ENCODE data around the gene LAD1.

LAD1 gene

DNA sequence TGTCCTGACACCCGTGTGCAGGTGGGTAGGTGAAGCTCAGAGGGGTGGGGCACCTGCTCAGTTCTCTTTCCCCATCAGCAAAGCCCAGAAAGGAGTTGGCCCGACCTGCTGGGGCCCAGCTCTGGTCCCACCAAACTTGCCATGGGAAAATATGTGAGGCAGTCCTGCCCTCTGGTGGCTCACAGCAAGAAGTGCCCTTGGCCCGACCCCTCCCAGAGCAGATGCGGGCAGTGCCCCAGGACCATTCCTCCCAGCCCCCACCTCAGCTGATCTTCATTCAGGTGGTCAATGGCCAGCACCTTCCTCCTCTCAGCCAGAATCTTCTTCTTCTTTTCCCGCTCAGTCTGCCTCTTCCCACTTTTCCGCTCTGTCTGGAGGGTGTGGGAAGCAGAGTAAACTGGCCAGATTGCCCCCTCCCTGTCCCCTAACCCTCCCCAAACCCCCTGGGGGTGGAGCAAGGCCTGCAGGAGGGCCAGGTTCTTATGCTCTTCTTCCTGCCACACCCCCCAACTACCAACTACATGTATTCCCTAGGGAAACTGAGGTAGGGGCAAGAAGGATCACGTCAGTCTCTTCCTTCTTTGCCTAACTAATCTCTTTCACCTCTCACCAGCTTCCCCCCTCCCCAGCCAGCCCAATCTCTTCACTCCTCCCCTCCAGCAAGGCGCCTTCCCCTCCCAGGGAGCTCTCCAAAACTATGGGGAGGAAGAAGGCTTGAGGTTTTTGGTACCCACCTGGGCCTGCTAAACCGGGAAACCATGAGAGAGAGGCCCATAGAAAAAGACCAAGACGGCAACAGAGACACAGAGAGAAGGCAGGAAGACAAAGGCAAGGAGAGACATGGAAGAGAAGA is 37.2 kb downstream of the LAD1 start:
- no peak for DNase-seq

DNA sequence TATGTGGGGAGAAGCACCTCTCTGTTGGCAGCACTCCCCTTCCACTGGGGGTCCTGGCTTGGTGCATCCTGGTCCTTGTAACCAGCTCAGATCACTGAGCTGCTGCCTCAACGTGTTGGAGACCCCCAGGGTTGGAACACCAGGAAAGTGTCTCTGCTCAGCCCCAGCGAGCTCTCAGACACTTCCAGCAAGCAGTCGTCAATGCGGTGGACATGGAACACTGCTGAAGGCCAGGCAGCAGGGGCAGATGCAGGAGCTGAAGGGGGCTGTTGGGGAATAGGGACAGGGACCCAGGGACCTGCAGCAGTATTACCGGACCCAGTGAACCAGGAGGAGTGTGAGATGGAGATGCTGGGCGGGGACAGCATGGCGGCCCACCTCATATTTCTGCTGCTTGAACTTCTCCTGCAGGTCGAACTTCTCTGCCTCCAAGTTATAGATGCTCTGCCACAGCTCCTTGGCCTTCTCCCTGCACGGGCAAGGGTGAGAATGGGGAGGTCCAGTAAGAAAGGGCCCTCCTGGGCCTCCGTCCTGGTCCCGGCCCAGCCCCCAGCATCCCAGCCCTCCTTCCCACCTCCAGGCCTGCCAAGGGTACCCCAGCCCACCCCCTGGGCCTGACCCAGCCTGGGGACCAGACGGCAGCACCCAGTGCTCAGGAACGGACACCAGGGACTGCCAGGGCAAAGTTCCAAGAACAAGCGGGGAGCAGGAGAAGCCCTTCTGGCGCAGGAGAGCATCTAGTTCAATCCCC is 38.0 kb downstream of the LAD1 start:
- no peak for DNase-seq

DNA sequence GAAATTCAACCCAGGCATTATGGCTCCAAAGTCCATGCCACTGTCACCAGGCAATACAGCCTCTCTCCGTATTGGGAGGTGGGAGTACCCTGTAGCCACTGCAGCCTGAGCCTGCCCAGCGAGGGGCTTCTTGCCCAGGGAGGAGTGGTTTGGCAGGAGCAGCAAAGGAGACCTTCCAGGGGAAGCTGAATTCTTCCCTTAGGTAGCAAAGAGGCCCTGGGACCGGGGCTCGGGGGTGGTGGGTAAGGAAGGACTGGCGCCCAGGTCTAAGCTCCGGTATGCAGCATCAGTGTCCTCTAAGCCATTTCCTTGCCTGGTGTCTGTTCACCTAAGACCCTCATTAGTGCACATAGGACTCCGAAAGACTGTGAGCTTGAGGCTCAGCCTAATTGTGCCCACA is 38.6 kb downstream of the LAD1 start:
- no peak for DNase-seq

DNA sequence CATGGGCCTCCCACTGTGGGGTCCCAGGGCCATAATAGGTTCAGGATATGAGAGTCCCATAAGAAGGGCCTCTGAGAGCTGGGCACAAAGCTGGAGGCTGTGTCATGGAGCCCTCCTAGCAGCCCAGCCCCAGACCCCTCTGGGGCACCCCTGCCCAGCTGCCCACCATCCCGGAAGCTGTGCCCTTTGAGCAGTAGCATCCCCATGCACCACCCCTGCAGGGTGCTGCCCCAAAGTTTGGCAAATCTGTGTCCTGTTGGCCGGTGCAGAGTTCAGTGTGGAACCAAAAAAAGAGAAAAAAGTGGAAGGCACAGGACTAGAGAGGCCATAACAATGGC is 39.3 kb downstream of the LAD1 start:
- DNase-seq = no peak

DNA sequence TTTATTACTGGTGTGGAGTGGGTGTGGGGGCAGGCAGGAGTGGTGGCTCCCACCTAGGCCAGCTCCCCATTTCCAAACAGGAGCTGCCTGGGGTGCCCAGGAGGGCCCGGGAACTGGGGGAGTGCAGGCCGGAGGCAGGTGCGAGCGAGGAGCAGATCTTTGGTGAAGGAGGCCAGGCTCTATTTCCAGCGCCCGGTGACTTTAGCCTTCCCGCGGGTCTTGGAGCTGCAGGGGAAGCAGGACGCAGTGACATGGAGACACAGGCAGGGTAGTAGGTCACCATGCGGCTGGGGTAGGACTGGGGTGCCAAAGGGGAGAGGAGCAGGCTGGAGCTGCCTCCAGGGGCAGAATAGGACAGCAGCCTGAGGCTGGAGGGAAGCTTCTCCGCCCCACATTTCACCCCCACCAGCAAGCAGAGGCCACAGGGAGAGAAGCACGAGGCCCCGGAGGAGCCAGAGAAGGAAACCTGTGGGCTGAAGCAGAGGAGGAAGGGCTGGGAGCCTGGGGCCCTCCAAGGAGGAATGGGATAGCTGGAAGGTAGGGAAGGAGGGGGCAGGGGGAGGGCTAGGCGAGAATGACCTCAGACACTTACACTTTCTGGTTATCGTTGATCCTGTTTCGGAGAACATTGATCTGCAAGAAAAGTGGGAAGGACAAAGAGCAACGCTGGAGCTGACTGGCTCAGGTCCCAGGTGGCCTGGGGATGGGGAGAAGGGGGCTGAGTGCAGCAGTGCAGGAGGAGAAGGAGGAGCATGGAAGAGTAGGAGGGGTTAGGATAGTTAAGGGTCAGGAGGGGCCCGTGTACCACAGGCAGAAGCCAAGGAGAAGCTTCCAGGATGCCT is 39.9 kb downstream of the LAD1 start:
- no peak for DNase-seq

DNA sequence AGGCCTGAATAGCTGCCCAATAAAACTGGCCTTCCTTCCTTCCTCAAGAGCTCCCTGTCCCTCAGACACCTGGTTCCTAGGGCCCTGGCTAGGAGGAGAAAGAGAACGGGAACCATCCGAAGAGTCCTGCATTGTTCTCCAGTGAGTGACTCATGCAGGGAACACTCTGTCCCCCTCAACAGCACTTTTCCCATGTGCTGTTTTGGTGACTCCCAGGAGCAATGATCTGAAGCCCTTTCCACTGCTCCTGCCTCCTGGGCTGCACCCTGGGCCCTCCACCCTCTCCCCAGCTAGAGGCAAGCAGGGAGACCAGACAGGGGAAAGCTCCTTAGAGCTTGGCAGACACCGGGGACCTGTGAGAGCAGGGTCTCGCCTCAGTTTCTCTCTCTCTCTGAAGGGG is 40.5 kb downstream of the LAD1 start:
- DNase-seq = no peak

DNA sequence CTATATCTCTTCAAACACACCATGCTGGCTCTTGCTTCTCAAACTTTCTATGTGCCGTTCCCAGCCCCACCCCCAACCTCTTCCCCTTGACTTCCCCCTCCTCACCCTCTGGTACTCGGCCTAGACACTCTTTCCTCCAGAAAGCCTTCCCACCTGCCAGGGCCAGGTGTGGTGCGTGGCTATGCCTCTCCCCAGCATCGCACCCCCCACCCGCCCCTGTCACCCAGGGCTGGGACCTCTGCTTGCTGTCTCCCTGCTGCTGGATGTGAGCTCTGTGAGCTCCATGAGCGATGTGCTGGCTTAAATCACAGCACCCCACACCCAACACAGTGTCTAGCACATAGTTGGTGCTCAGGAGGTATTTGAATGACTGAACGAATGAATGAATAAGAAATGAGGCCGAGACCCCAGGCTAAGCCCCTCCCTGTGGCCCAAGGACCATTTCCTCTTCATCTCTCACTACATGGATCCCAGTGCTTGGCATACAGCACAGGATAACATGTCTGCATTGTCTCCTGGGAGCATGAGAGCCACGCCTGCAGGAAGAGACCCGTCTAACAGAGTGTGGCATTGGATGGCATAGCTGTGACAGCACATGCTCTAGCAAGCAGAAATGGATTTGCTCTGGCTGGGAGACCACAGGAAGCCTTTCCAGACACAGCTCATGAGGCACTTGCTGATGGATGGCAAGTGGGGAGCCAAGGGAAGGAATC is 41.3 kb downstream of the LAD1 start:
- no peak for DNase-seq

DNA sequence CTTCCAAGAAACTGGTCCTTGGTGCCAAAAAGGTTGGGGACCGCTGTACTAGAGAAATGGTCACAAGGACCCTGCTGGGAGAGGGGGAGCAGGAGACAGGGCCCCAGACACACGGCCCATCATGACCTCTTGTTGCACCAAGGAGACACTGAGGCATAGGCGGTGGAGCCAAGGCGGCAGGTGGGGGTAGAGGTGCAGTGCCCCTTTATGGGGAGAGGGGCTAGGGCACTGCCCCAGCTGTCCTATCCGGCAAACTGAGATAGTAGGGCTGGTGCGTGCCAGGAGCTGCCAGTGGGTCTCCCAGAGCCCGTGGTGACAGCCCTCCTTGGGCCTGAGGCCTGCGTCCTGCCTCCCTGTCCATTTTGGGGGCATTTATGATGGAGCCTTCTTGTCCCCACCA is 41.9 kb downstream of the LAD1 start:
- DNase-seq = no peak

DNA sequence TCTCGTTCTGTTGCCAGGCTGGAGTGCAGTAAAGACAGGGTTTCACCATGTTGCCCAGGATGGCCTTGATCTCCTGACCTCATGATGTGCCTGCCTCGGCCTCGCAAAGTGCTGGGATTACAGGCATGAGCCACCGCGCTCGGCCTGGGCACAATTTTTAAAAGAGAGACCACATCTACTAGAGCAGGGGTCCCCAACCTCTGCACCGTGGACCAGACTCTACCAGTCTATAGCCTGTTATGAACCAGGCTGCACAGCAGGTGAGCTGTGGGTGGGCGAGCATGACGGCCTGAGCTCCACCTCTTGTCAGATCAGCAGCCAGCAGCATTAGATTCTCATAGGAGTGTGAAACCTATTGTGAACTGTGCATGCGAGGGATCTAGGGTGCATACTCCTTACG is 42.4 kb downstream of the LAD1 start:
- DNase-seq = no peak

DNA sequence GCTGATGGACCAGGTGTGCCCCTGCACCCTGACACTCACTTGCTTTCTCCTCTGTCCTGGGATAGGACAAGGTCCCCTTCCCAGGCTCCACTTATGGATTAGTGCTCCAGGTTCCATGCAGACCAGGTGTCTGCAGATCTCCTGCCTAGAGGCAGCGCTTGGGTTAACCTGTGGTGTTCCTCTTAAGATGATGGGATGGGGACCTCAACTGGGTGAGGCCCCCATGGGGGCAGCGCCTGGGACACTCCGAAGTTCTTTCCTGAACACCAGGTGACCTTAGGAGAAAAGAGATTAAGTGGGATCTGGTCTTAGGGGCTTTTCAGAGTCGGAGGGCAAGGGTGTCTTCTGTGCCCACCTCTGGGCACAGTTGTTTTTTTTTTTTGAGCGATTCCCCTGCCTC is 42.9 kb downstream of the LAD1 start:
- no peak for DNase-seq

DNA sequence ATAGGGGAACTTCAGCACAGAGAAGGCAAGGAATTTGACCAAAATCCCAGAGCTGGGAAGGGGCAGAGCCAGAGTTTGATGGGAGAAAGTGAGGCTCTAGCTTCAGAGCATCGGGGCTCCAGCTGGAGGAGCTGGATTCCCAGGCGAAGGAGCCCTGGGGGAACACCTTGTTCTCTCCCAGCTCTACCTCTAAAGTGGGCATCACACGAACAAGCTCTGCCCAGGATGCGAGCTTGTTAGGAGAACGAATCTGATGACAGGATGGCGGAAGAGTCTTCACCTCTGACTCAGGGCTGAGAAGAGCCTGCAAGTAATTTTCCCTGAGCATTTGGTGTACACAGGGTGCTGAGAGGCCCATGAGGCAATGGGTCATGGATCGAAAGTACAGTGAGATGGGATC is 43.7 kb downstream of the LAD1 start:
- DNase-seq = no peak

DNA sequence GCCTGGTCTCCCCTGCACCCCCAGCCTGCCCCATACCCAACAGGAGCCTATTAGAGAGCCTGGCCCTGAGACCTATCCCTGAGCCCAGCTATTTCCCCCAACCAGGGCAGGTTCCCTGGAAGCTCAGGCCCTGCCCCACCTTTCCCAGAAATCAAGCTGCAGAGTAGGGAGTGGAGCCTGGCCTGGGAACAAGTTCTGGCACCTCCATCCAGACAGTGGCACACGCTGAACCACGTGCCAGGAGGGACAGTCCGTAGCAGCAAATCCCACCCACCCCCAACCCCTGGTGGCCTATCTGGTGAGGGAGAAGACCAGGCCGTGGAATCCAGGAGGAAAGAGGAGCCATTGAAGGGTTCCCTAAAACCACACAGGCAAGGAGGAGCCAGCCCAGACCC is 44.2 kb downstream of the LAD1 start:
- no peak for DNase-seq

DNA sequence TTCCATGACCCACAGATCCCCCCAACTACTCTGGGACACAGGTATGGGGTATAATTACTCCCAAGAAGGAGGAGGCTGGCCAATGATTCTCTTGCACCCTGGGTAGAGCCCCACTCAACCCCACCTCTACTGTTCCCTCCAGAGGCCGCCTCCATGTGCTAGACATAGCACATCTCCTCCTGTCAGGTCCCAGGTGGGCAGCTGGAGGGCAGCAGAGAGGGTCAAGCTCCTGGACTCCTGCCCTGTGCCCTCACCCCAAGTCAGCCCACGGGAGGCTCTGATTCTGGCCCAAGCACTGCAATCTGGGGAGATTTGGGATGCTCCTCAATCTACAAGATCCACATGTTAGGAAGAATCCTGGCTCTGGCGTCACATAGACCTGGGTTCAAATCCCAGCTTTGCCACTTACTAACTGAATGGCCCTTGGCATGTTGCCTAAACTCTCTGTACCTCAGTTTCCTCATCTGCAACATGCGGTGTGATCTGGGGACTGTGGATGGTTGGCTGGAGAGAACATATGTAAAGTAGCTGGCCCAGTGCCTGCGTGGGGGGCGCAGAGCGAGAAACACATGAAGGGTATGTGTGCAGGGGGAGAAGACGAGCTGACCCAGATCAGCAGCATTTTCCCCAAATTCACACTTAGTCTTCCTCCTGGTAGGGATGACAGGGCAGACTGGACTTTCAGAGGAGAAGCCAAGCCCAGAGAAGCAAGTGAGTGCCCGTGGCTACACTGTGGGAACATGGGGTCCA is 44.8 kb downstream of the LAD1 start:
- no peak for DNase-seq

DNA sequence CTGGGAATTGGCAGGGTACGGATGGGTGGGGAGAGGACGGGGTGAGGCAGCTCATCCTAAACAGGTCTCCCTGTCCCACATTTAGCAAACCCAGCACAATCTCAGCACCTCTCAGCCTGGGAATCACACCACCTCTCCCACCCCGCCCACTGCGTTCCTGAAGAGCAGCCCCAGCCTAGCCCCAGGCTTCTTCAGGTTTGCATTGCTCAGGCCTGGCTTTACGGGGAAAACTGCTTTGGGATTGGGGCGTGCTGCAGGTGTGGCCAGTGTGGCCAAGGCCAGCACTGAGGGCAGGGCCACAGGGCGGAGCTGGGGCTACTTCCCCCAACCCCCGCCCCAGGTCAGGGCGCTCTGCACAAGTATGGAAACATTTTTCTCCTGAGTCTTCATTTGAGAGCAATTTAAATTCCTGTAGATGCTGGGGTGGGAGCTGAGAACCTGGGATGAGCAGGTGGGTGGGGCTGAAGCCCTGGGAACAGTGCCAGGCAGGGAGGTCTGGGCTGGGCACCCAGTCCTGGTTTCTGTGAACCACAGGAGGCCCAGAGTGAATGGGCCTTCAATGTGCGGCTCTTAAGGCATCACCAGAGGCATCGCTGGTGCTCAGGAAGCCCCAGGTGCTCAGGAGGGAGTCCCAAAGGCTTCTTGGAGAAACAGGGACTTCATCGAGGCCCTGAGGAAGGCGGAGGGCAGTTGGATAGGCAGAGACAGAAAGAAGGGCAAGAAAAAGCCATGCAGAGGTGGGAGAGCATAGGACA is 45.8 kb downstream of the LAD1 start:
- no peak for DNase-seq

DNA sequence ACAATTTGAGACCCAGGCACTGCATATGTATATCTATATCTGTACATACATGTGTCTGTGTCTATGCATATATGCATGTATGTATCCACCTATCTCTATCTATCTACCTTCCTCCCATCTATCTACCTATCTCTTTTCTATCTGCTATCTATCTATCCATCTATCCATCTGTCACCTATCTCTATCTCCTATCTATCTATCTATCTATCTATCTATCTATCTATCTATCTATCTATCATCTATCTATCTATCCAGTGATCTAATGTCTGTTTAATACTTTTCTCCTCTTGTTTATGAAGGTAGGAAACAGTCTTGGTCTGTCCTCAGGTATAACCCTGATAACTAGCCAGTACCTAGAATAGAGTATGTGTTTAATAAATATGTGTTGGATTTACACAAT is 47.5 kb downstream of the LAD1 start:
- no peak for DNase-seq

DNA sequence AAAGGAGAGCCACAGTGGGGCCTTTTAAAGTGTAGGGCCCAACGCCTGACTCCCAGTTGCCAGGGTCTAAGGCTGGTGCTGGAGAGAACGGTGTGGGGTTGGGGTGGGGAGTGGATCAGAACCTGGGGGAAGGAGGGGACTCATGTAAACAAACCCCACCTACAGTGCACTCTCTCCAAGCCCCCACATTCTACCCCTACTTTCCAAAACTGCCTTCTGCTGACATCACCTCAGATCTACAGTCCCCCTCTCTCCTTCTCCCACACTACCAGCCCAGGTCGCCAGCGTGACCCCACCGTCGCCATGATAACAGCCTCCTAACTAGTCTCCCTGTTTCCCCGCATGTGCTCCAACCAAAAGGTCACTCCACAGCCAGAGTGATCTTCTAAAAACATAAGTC is 48.2 kb downstream of the LAD1 start:
- DNase-seq = no peak

DNA sequence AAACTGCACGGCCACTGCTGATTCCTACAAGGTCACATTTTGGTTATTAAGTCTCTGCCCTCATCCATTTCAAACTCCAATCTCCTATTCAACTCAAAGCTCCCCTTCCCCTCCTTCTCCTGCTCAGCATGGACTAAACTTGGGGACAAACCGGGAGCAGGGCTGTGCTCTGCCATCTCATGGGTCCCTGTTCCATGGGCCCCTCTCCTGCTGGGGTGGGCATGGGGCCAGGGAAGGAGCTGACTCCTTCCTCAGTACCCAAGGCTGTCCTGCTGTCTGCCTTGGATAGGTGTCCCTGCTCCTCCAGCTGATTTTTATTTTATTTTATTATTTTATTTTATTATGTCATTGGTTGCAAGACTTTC is 48.8 kb downstream of the LAD1 start:
- no peak for DNase-seq

DNA sequence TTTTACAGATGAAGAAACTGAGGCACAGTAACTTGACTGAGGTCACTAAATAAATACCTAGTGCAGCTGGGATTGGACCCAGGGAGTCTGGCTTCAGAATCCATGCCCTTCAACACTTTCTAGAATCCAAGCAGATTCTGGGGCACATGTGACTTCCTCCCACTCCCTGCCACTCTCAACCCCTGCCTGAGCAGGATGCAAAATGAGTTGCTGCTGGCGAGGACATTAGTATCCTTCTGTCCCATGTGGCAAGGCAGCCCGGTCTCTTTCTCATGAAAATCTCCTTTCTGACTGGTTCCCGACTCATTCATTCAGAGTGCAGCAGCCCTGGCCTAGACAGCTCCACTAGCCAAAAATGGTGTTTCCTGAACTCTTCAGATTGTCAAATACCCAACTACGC is 50.0 kb downstream of the LAD1 start:
- no peak for DNase-seq

DNA sequence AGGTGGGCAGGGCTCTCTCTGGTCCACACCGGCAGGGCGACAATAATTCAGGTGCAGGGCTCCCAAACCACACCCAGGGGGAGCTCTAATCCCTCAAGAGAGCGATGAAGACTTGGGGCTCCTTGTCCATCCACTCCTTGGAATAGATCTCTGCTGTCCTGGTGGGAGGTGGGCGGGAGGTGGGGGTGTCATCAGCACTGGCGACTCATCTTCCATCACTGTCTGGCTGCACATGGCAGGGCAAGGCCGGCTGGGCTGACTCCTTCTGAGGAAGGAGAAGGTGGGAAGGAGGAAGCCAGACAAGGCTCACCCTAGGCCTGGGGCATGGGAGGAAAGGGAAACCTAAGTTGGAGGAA is 50.9 kb downstream of the LAD1 start:
- DNase-seq = no peak

DNA sequence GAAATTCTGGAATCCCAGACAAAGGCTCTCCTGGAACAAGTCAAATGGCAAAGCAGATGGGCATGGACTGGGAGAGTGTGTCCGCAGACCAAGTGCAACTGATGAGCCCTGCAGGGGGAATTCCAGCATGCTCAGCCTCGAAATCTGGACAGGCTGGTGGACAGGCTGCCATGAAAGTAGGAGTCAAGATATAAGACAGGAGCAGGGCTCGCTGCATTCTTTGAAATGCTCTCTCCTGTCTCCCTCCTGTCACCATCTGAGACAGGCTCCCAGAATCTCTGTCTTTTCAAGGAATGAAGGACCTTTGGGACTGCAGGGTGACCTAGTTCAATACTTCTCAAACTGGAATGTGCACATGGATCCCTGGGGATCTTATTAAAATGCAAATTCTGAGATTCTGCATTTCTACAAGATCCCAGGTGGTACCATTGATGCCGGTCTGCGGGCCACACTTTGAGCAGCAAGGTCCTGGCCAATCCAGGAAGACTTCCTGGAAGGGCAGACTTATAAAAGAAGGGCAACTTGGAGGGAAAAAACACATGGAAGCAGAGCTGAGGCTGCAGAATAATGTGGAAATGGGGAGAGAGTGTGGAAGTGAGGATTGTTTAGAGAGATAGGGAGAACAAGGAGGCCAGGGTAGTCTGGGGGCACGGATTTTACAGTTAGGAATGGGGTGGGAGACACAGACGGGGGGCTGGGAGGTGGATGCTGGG is 51.5 kb downstream of the LAD1 start:
- DNase-seq = no peak

DNA sequence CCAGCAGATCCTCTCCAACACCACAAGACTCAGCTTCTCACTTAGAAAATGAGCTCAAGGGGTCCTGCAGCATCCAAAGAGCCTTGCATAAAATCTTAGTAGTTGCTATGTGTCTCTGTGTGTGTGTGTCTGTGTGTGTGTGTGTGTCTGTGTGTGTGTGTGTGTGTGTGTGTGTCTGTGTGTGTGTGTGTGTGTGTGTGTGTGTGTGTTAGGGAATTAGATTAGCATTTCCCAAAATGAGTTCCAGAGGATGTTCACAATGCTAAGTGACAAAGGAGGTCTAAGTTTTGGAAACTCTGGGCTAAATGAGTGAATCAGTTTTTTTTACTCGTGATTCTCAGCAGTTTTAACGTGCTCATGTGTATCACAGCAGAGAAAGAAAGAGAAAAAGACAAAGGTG is 52.1 kb downstream of the LAD1 start:
- no peak for DNase-seq

Data from NCI-H1436 treated with DMSO at 0.1 percent for 48 hours (cell line).